ENCODE data around the gene RIPK3.
"Not testable (repeated sequence)": the region's sequence is repeated elsewhere in the genome, so short reads cannot be mapped to it uniquely, and the experiment has no call there.

Gene RIPK3

GRCh38 chr14:24369463-24369862, 29.7 kb upstream of the RIPK3 start:
- no peak for DNase-seq (ENCODE audit: low spot score)

GRCh38 chr14:24368562-24369252, 28.9 kb upstream of the RIPK3 start:
- DNase-seq (ENCODE audit: low spot score) = peak; percentile 73

- no peak for DNase-seq (ENCODE audit: low spot score)
Observed at GRCh38 chr14:24368212-24368561, 28.4 kb upstream of the RIPK3 start.

- DNase-seq (ENCODE audit: low spot score) = peak; percentile 68
Observed at GRCh38 chr14:24367514-24368211, 27.9 kb upstream of the RIPK3 start, which contains the start of gene NFATC4. Gene NFATC4 (plus strand): TSS chr14:24368184. CDS start chr14:24368341, 157 bp downstream.

GRCh38 chr14:24366721-24367513, 27.1 kb upstream of the RIPK3 start:
- peak; percentile 92 for DNase-seq (ENCODE audit: low spot score)

GRCh38 chr14:24366413-24366720, 26.6 kb upstream of the RIPK3 start:
- no peak for DNase-seq (ENCODE audit: low spot score)

- DNase-seq (ENCODE audit: low spot score) = peak; percentile 66
Observed at GRCh38 chr14:24365600-24366412, 26.0 kb upstream of the RIPK3 start.

- DNase-seq (ENCODE audit: low spot score) = no peak
Observed at GRCh38 chr14:24364841-24365240, 25.1 kb upstream of the RIPK3 start.

GRCh38 chr14:24363401-24363800, 23.6 kb upstream of the RIPK3 start:
- no peak for DNase-seq (ENCODE audit: low spot score)

- DNase-seq (ENCODE audit: low spot score) = no peak
Observed at GRCh38 chr14:24362241-24362960, 22.6 kb upstream of the RIPK3 start.

GRCh38 chr14:24361326-24361725, 21.5 kb upstream of the RIPK3 start:
- no peak for DNase-seq (ENCODE audit: low spot score)

- no peak for DNase-seq (ENCODE audit: low spot score)
Observed at GRCh38 chr14:24360281-24360680, 20.5 kb upstream of the RIPK3 start.

- DNase-seq (ENCODE audit: low spot score) = no peak
Observed at GRCh38 chr14:24356208-24356607, 16.4 kb upstream of the RIPK3 start.

- no peak for DNase-seq (ENCODE audit: low spot score)
Observed at GRCh38 chr14:24355009-24355408, 15.2 kb upstream of the RIPK3 start.

- not testable (repeated sequence) for DNase-seq (ENCODE audit: low spot score)
Observed at GRCh38 chr14:24354482-24354825, 14.7 kb upstream of the RIPK3 start.

GRCh38 chr14:24353559-24354481, 14.0 kb upstream of the RIPK3 start:
- no peak for DNase-seq (ENCODE audit: low spot score)

GRCh38 chr14:24351517-24351916, 11.7 kb upstream of the RIPK3 start:
- no peak for DNase-seq (ENCODE audit: low spot score)

- DNase-seq (ENCODE audit: low spot score) = no peak
Observed at GRCh38 chr14:24349742-24350141, 10.0 kb upstream of the RIPK3 start.

- no peak for DNase-seq (ENCODE audit: low spot score)
Observed at GRCh38 chr14:24348186-24348585, 8.4 kb upstream of the RIPK3 start.

- no peak for DNase-seq (ENCODE audit: low spot score)
Observed at GRCh38 chr14:24347134-24347533, 7.3 kb upstream of the RIPK3 start.
